OCI-LY7 (cell line): ENCODE results near the gene PYHIN1. TPM values are rescaled to one million over a fixed set of nuclear protein-coding genes. Genes with fewer than 3 reads are reported as not detected.

ENCODE experiments used
- BruUV-seq: library from RNA; stranded (reverse); fragments of 400-500 nt; replicated peaks from 2 replicates; lab custom pipeline; 2021; lab: Mats Ljungman, UMichigan
- CTCF ChIA-PET: fragments of 300-600 bp; sonication (Branson Sonifier 250); formaldehyde crosslinking; loops from one replicate; lab custom pipeline; 2022; ENCODE audit warnings: antibody characterized with exemption; ENCODE audit not compliant: unreplicated experiment; lab: Charles Lee
- POLR2A ChIA-PET: fragments of 300-600 bp; sonication (Branson Sonifier 250); formaldehyde crosslinking; loops from one replicate; lab custom pipeline; 2022; ENCODE audit warnings: antibody characterized with exemption; lab: Charles Lee
- DNase-seq: peaks from one replicate; pipeline ENCODE4 v3.0.0-alpha.2; 2015; ENCODE audit warnings: low spot score
- H2AFZ ChIP-seq: fragments of 200-600 bp; sonication (generic), shearing (Covaris generic); 2 replicates; pipeline ENCODE4 v1.6.1; 2014; ENCODE audit warnings: mild to moderate bottlenecking, antibody characterized with exemption, low read length, moderate library complexity
- H3K27ac ChIP-seq: fragments of 200-600 bp; sonication (generic); 2 replicates; pipeline ENCODE4 v1.5.1; 2014; ENCODE audit warnings: mixed run types, low read depth, mild to moderate bottlenecking, moderate library complexity, low read length, inconsistent platforms; ENCODE audit not compliant: poor library complexity, severe bottlenecking
- H3K36me3 ChIP-seq: fragments of 200-600 bp; sonication (generic); 2 replicates; pipeline ENCODE4 v1.6.1; 2014; ENCODE audit warnings: mild to moderate bottlenecking, antibody characterized with exemption, low read length, moderate library complexity, mixed read lengths; ENCODE audit not compliant: insufficient read depth
- H3K4me1 ChIP-seq: fragments of 200-600 bp; sonication (generic); 2 replicates; pipeline ENCODE4 v1.5.1; 2014; ENCODE audit warnings: mild to moderate bottlenecking, low read length; ENCODE audit not compliant: insufficient read depth, poor library complexity, severe bottlenecking
- H3K4me2 ChIP-seq: fragments of 200-600 bp; sonication (generic); 2 replicates; pipeline ENCODE4 v1.6.1; 2014; ENCODE audit warnings: mild to moderate bottlenecking, low read length
- H3K4me3 ChIP-seq: fragments of 200-600 bp; sonication (generic); 2 replicates; pipeline ENCODE4 v1.5.1; 2014; ENCODE audit warnings: mild to moderate bottlenecking, low read depth, low read length; ENCODE audit not compliant: poor library complexity, severe bottlenecking
- H3K79me2 ChIP-seq: fragments of 200-600 bp; sonication (generic); 2 replicates; pipeline ENCODE4 v1.6.1; 2016; ENCODE audit warnings: low read depth, mild to moderate bottlenecking, low read length, moderate library complexity, mixed read lengths; ENCODE audit not compliant: insufficient read depth
- H3K9me2 ChIP-seq: fragments of 200-600 bp; sonication (generic); 2 replicates; pipeline ENCODE4 v1.6.1; 2016; ENCODE audit warnings: mild to moderate bottlenecking, low read length, mixed read lengths; ENCODE audit not compliant: insufficient read depth
- H3K9me3 ChIP-seq: fragments of 200-600 bp; sonication (generic); 2 replicates; pipeline ENCODE4 v1.6.1; 2014; ENCODE audit warnings: mild to moderate bottlenecking, mixed run types, low read length, mixed read lengths
- H4K20me1 ChIP-seq: fragments of 200-600 bp; sonication (generic); 2 replicates; pipeline ENCODE4 v1.6.1; 2014; ENCODE audit warnings: mild to moderate bottlenecking, antibody characterized with exemption, low read length, moderate library complexity, mixed read lengths; ENCODE audit not compliant: insufficient read depth
- CTCF ChIP-seq: fragments of 200-600 bp; sonication (generic); conservative IDR thresholded peaks from 2 replicates; pipeline ENCODE4 v1.5.1; 2014; ENCODE audit warnings: mild to moderate bottlenecking, antibody characterized with exemption, low read length, moderate library complexity, mixed read lengths
- EZH2phosphoT487 ChIP-seq: fragments of 200-600 bp; sonication (generic); IDR thresholded peaks from 2 replicates; pipeline ENCODE4 v1.6.1; 2018; ENCODE audit warnings: low read depth, borderline replicate concordance, mild to moderate bottlenecking, mixed run types, antibody characterized with exemption, low read length, moderate library complexity, mixed read lengths
- intact Hi-C: fragments of 100-400 bp; cut with micrococcal nuclease; formaldehyde crosslinking; loops from one replicate; pipeline ENCODE4 v1.10.0; 2022; ENCODE audit not compliant: unreplicated experiment
- total RNA-seq, 2 experiments: library from RNA; depleted of rRNA in 1 of 2; stranded (reverse); fragments of >200 nt in 1 of 2; shearing (Covaris generic) in 1 of 2; gene quantifications; 2 replicates each; pipeline ENCODE4 v1.2.3, GENCODE V29; 2014 to 2022

The PYHIN1 gene
- total RNA-seq, 2 experiments from 2014 or later: 18.2 to 42.5 TPM

- Histone ChIP-seq H3K4me1 (no peaks in the 10 kb centered on the region), H2AFZ (no peak overlapping the region), H3K9me2 (no peaks in the 10 kb centered on the region), H3K27ac (no peak overlapping the region), H3K4me3 (no peak overlapping the region), H3K9me3 (no peaks in the 10 kb centered on the region), H3K79me2 (no peaks in the 10 kb centered on the region), H3K4me2 (no peak overlapping the region), H4K20me1 (no peaks in the 10 kb centered on the region), H3K36me3 (peaks cover 3% of the 10 kb centered on the region; the same call in 1 of the 2 replicates)
- intact Hi-C loops: loop anchor here (10.0 kb wide), 1 partner anchor 396 kb away; no protein-coding TSS in a partner anchor
- DNase-seq: no peak
- ChIA-PET CTCF (no interaction called here), POLR2A (interaction anchor here (0.6 kb wide), 1 partner anchor 29 kb away, joined by 3 read pairs; no protein-coding TSS in a partner anchor)
- no peak for TF ChIP-seq EZH2phosphoT487
- TF ChIP-seq CTCF: no peak
- BruUV-seq: no TSS peak
These were observed 29.8 kb downstream of the PYHIN1 start for GRCh38 chr1:158961178-158961577.

- BruUV-seq: no TSS peak
- Histone ChIP-seq H2AFZ (no peak overlapping the region), H3K4me3 (no peak overlapping the region), H3K36me3 (peaks cover 3% of the 10 kb centered on the region; the same call in 1 of the 2 replicates), H4K20me1 (no peaks in the 10 kb centered on the region), H3K27ac (no peak overlapping the region), H3K4me1 (no peaks in the 10 kb centered on the region), H3K9me3 (no peaks in the 10 kb centered on the region), H3K79me2 (no peaks in the 10 kb centered on the region), H3K9me2 (no peaks in the 10 kb centered on the region), H3K4me2 (no peak overlapping the region)
- no peak for DNase-seq
- intact Hi-C loops: loop anchor here (10.0 kb wide), 1 partner anchor 398 kb away; no protein-coding TSS in a partner anchor
- CTCF ChIA-PET: no interaction called here
- TF ChIP-seq EZH2phosphoT487 (no peak), CTCF (no peak)
- POLR2A ChIA-PET: interaction anchor here (1.6 kb wide), 1 partner anchor 12 kb away, joined by 5 read pairs; no protein-coding TSS in a partner anchor
These were observed 31.6 kb downstream of the PYHIN1 start for GRCh38 chr1:158962983-158963382.

- no peaks in the 10 kb centered on the region for H3K9me3 ChIP-seq
- TF ChIP-seq CTCF (no peak), EZH2phosphoT487 (no peak)
- no peak for DNase-seq
- H3K4me3 ChIP-seq: no peak overlapping the region
- POLR2A ChIA-PET: no interaction called here
- H2AFZ ChIP-seq: no peak overlapping the region
- H3K27ac ChIP-seq: no peak overlapping the region
- no peaks in the 10 kb centered on the region for H3K4me1 ChIP-seq
- intact Hi-C loops: loop anchor here (10.0 kb wide), 1 partner anchor 404 kb away; no protein-coding TSS in a partner anchor
- H3K36me3 ChIP-seq: no peaks in the 10 kb centered on the region
- CTCF ChIA-PET: no interaction called here
- H3K79me2 ChIP-seq: no peaks in the 10 kb centered on the region
- no peaks in the 10 kb centered on the region for H3K9me2 ChIP-seq
- H4K20me1 ChIP-seq: no peaks in the 10 kb centered on the region
- H3K4me2 ChIP-seq: no peak overlapping the region
- no TSS peak for BruUV-seq
These were observed 37.8 kb downstream of the PYHIN1 start for GRCh38 chr1:158969166-158969565.
